ENCODE results near the gene MORC2.

MORC2 gene

GRCh38 chr22:30953206-30953605 is 15.4 kb downstream of the MORC2 start:
- no peak for DNase-seq (ENCODE audit: low read depth)
- no peak for TF ChIP-seq CTCF (IDR thresholded peaks at IDR 0.05; ENCODE audit: control insufficient read depth, insufficient read depth, low read depth, low read length, missing control alignments)
- no peak overlapping the region for H3K4me3 ChIP-seq (ENCODE audit: control insufficient read depth, low read depth, low read length)

DNA sequence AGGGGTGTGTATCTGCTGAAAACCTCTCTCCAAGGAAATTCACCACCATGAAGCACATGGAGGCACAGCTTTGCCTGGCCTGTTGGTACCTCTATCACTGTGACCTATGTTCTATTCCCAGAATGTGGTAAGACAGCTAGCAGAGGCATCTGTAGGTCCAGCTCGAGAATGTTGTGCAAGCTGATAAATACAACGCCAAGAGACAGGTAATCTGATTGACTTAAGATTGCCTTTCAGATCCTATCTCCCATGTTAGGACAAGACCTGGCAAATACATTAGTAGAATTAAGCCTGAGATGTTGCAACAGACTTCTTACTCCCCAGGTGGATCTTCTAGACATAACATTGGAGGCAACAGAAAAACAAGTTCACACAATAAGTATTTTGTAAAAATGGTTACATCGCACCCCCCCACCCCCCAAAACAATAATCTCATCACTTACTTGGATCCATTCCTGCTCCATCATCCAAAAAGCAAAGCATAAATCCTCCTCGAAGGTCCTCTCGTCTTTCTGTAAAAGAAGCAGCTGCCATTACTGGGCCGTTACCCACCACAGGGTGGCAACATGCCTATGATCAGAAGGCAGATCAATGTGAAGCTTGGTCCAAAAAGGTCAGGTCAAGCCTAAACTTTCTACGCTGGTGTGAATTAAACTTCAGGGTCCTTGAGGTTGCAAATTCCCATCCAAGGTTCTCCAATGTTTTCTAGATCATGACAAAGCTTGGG is 18.5 kb downstream of the MORC2 start:
- no peak overlapping the region for H3K4me3 ChIP-seq (ENCODE audit: control insufficient read depth, low read depth, low read length)
- TF ChIP-seq CTCF (IDR thresholded peaks at IDR 0.05; ENCODE audit: control insufficient read depth, insufficient read depth, low read depth, low read length, missing control alignments) = peak; percentile 11
- no peak for DNase-seq (ENCODE audit: low read depth)

GRCh38 chr22:30948930-30949342 is 19.6 kb downstream of the MORC2 start:
- no peak for DNase-seq (ENCODE audit: low read depth)
- H3K4me3 ChIP-seq (ENCODE audit: control insufficient read depth, low read depth, low read length) = no peak overlapping the region
- TF ChIP-seq CTCF (IDR thresholded peaks at IDR 0.05; ENCODE audit: control insufficient read depth, insufficient read depth, low read depth, low read length, missing control alignments) = no peak

- H3K4me3 ChIP-seq (ENCODE audit: control insufficient read depth, low read depth, low read length) = no peak overlapping the region
- DNase-seq (ENCODE audit: low read depth) = no peak
- peak; percentile 52 for TF ChIP-seq CTCF (IDR thresholded peaks at IDR 0.05; ENCODE audit: control insufficient read depth, insufficient read depth, low read depth, low read length, missing control alignments)
Observed at GRCh38 chr22:30947816-30948454, 20.6 kb downstream of the MORC2 start.

GRCh38 chr22:30947173-30947815 is 21.3 kb downstream of the MORC2 start:
- no peak overlapping the region for H3K4me3 ChIP-seq (ENCODE audit: control insufficient read depth, low read depth, low read length)
- DNase-seq (ENCODE audit: low read depth) = no peak
- no peak for TF ChIP-seq CTCF (IDR thresholded peaks at IDR 0.05; ENCODE audit: control insufficient read depth, insufficient read depth, low read depth, low read length, missing control alignments)

GRCh38 chr22:30946354-30946753 is 22.2 kb downstream of the MORC2 start:
- TF ChIP-seq CTCF (IDR thresholded peaks at IDR 0.05; ENCODE audit: control insufficient read depth, insufficient read depth, low read depth, low read length, missing control alignments) = no peak
- no peak for DNase-seq (ENCODE audit: low read depth)
- H3K4me3 ChIP-seq (ENCODE audit: control insufficient read depth, low read depth, low read length) = no peak overlapping the region
